PFSK-1 (cell line): Measurements from ENCODE around the gene CDC34.

Source experiments
- FOXP2 ChIP-seq: optimal IDR thresholded peaks from 2 replicates; pipeline ENCODE3; 2011; ENCODE audit warnings: borderline replicate concordance, control low read depth, inconsistent platforms; ENCODE audit not compliant: insufficient read depth; ENCODE audit errors: extremely low read length, extremely low read depth
- POLR2AphosphoS5 ChIP-seq: IDR thresholded peaks from 2 replicates; pipeline ENCODE4 v1.6.1; 2012; ENCODE audit warnings: low read depth, mild to moderate bottlenecking, control low read depth, low read length, moderate library complexity
- REST ChIP-seq, 2 experiments: IDR thresholded peaks; 2 replicates each; pipeline versions ENCODE4 v1.6.1 to v1.8.0; 2011 to 2012; ENCODE audit warnings: low read depth in 2 of 2, low read length in 2 of 2, control low read depth in 1 of 2, inconsistent platforms in 1 of 2, mild to moderate bottlenecking in 1 of 2, moderate library complexity in 1 of 2; ENCODE audit not compliant: insufficient read depth in 1 of 2
- SIN3A ChIP-seq: IDR thresholded peaks from 2 replicates; pipeline ENCODE4 v1.6.1; 2012; ENCODE audit warnings: mild to moderate bottlenecking, low read length, moderate library complexity, borderline replicate concordance; ENCODE audit not compliant: insufficient read depth
- TAF1 ChIP-seq: IDR thresholded peaks from 2 replicates; pipeline ENCODE4 v1.6.1; 2012; ENCODE audit warnings: low read length, control low read depth, borderline replicate concordance; ENCODE audit not compliant: insufficient read depth

CDC34 gene

GRCh38 chr19:517721-518597, 13.6 kb upstream of the CDC34 start:
- TF ChIP-seq TAF1 (no peak), SIN3A (no peak), REST (IDR thresholded peaks at IDR 0.05; ENCODE audit: insufficient read depth in 1 of 2, low read depth in 2 of 2, low read length in 2 of 2) (no peak), FOXP2 (no peak)

GRCh38 chr19:518598-519231, 12.8 kb upstream of the CDC34 start:
- no peak for TF ChIP-seq POLR2AphosphoS5
- no peak for TF ChIP-seq SIN3A
- TF ChIP-seq TAF1, result no peak
- no peak for TF ChIP-seq FOXP2
- no peak for TF ChIP-seq REST (IDR thresholded peaks at IDR 0.05; ENCODE audit: insufficient read depth in 1 of 2, low read depth in 2 of 2, low read length in 2 of 2)

DNA sequence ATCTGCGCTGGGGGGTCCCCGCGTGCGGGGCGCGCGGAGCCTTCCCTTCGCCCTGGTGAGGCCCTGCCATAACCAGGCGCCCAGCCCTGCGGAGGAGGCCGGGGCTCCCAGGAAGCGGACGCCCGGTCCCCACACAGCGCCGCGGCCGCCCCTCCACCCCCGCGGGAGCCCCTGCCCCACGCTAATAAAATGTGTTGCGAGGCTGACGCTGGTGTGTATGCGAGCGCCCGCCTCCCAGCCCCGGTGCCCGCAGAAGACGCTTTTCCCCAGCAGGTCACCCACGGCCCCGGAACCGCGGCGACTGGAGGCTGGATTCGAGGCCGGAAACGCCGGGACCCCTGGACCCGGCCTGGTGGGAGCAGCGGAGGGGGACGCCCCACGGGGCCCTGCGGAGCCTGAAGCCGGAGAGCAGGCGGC, 12.1 kb upstream of the CDC34 start:
- TF ChIP-seq FOXP2, result no peak
- TF ChIP-seq SIN3A, result no peak
- TF ChIP-seq POLR2AphosphoS5, result no peak
- TF ChIP-seq TAF1, result no peak
- no peak for TF ChIP-seq REST (IDR thresholded peaks at IDR 0.05; ENCODE audit: insufficient read depth in 1 of 2, low read depth in 2 of 2, low read length in 2 of 2)

GRCh38 chr19:522726-523125, 8.8 kb upstream of the CDC34 start:
- TF ChIP-seq TAF1, result no peak
- no peak for TF ChIP-seq FOXP2
- no peak for TF ChIP-seq SIN3A
- no peak for TF ChIP-seq POLR2AphosphoS5
- TF ChIP-seq REST (IDR thresholded peaks at IDR 0.05; ENCODE audit: insufficient read depth in 1 of 2, low read depth in 2 of 2, low read length in 2 of 2), result no peak
